ENCODE results near the gene USP2. TPM values are rescaled to one million over a fixed set of nuclear protein-coding genes. Genes with fewer than 3 reads are reported as not detected.

Gene USP2
- total and polyA plus RNA-seq, 3 experiments from 2014 or later = 0.15 to 0.51 TPM; not detected in 1

GRCh38 chr11:119324189-119324588, 57.3 kb downstream of the USP2 start:
- POLR2A ChIA-PET = interaction anchor here (1.0 kb wide), 1 partner anchor 119 kb away, joined by 3 read pairs; no protein-coding TSS in a partner anchor
- CTCF ChIA-PET = interaction anchor here (0.8 to 4.2 kb wide), 29 partner anchors 8 to 241 kb away, joined by 3 to 23 read pairs (median 3); partner anchors contain the start of genes C1QTNF5, CBL, NLRX1 and RNF26
- H3K9me3 ChIP-seq (ENCODE audit: low read length) = no peaks in the 10 kb centered on the region
- Mint-ChIP-seq H3K4me3 (peak overlapping the region in 1 of 7 donors; percentile 26), H3K27ac (no peak overlapping the region), H3K9me3 (no peaks in the 10 kb centered on the region), H3K27me3 (peaks cover 2 to 10% of the 10 kb centered on the region in 2 donors), H3K4me1 (peaks cover 4 to 20% (median 12%) of the 10 kb centered on the region in 3 donors), H3K36me3 (no peaks in the 10 kb centered on the region)
- H3K4me3 ChIP-seq (ENCODE audit: low read length) = no peak overlapping the region
- DNase-seq = no peak
- no peaks in the 10 kb centered on the region for H3K36me3 ChIP-seq (ENCODE audit: insufficient read depth, low read length)
- H3K27ac ChIP-seq (ENCODE audit: low read depth, low read length) = no peak overlapping the region
- H3K27me3 ChIP-seq (ENCODE audit: insufficient read depth, low read length, poor library complexity, severe bottlenecking) = no peaks in the 10 kb centered on the region
- H3K4me1 ChIP-seq (ENCODE audit: insufficient read depth, low read length) = peaks cover 14% of the 10 kb centered on the region

- Mint-ChIP-seq H3K36me3 (no peaks in the 10 kb centered on the region), H3K27ac (peak overlapping the region in 2 of 8 donors; percentile 22 to 38), H3K4me3 (peak overlapping the region in 2 of 7 donors; percentile 51 to 52), H3K9me3 (no peaks in the 10 kb centered on the region), H3K27me3 (peaks cover 4 to 12% of the 10 kb centered on the region in 2 donors), H3K4me1 (peaks cover 9 to 26% (median 16%) of the 10 kb centered on the region in 3 donors)
- Histone ChIP-seq H3K27me3 (ENCODE audit: insufficient read depth, low read length, poor library complexity, severe bottlenecking) (no peaks in the 10 kb centered on the region), H3K4me1 (ENCODE audit: insufficient read depth, low read length) (peaks cover 14% of the 10 kb centered on the region), H3K27ac (ENCODE audit: low read depth, low read length) (no peak overlapping the region), H3K9me3 (ENCODE audit: low read length) (no peaks in the 10 kb centered on the region), H3K4me3 (ENCODE audit: low read length) (no peak overlapping the region), H3K36me3 (ENCODE audit: insufficient read depth, low read length) (no peaks in the 10 kb centered on the region)
- POLR2A ChIA-PET = interaction anchor here (1.0 kb wide), 1 partner anchor 118 kb away, joined by 3 read pairs; no protein-coding TSS in a partner anchor
- CTCF ChIA-PET = interaction anchor here (0.8 to 4.2 kb wide), 36 partner anchors 8 to 241 kb away, joined by 3 to 23 read pairs (median 3); partner anchors contain the start of genes C1QTNF5, CBL, RNF26 and USP2
- DNase-seq = peak; percentile 56 to 83 (median 70)
Measured at GRCh38 chr11:119323532-119324033, 57.9 kb downstream of the USP2 start.

GRCh38 chr11:119322921-119323531, 58.5 kb downstream of the USP2 start:
- no peak for DNase-seq
- no peak overlapping the region for H3K27ac Mint-ChIP-seq
- H3K27me3 Mint-ChIP-seq = peaks cover 5 to 10% of the 10 kb centered on the region in 2 donors

GRCh38 chr11:119322360-119322739, 59.1 kb downstream of the USP2 start:
- Mint-ChIP-seq H3K36me3 (no peaks in the 10 kb centered on the region), H3K9me3 (no peaks in the 10 kb centered on the region), H3K27ac (peak overlapping the region in 1 of 8 donors; percentile 8), H3K27me3 (peaks cover 8 to 14% of the 10 kb centered on the region in 2 donors), H3K4me1 (peaks cover 11 to 34% (median 18%) of the 10 kb centered on the region in 3 donors), H3K4me3 (peak overlapping the region in 2 of 7 donors; percentile 4 to 19)
- peaks cover 3% of the 10 kb centered on the region for H3K27me3 ChIP-seq (ENCODE audit: insufficient read depth, low read length, poor library complexity, severe bottlenecking)
- ChIA-PET POLR2A (no interaction called here), CTCF (interaction anchor here (0.5 to 4.2 kb wide), 16 partner anchors 10 to 202 kb away, joined by 3 to 23 read pairs (median 4); partner anchors contain the start of gene CBL)
- no peak overlapping the region for H3K4me3 ChIP-seq (ENCODE audit: low read length)
- H3K36me3 ChIP-seq (ENCODE audit: insufficient read depth, low read length) = no peaks in the 10 kb centered on the region
- H3K4me1 ChIP-seq (ENCODE audit: insufficient read depth, low read length) = peaks cover 14% of the 10 kb centered on the region
- H3K27ac ChIP-seq (ENCODE audit: low read depth, low read length) = no peak overlapping the region
- DNase-seq = no peak
- H3K9me3 ChIP-seq (ENCODE audit: low read length) = no peaks in the 10 kb centered on the region

More at GRCh38 chr11:119322921-119323531, 58.5 kb downstream of the USP2 start:
- Mint-ChIP-seq H3K4me1 (peaks cover 11 to 32% (median 18%) of the 10 kb centered on the region in 3 donors), H3K36me3 (no peaks in the 10 kb centered on the region), H3K9me3 (no peaks in the 10 kb centered on the region), H3K4me3 (peak overlapping the region in 1 of 7 donors; percentile 51)
- ChIA-PET POLR2A (no interaction called here), CTCF (interaction anchor here (0.8 to 4.2 kb wide), 33 partner anchors 9 to 240 kb away, joined by 3 to 23 read pairs (median 3); partner anchors contain the start of genes C1QTNF5, CBL, RNF26 and USP2)
- Histone ChIP-seq H3K4me3 (ENCODE audit: low read length) (no peak overlapping the region), H3K9me3 (ENCODE audit: low read length) (no peaks in the 10 kb centered on the region), H3K4me1 (ENCODE audit: insufficient read depth, low read length) (peaks cover 14% of the 10 kb centered on the region), H3K36me3 (ENCODE audit: insufficient read depth, low read length) (no peaks in the 10 kb centered on the region), H3K27ac (ENCODE audit: low read depth, low read length) (no peak overlapping the region), H3K27me3 (ENCODE audit: insufficient read depth, low read length, poor library complexity, severe bottlenecking) (no peaks in the 10 kb centered on the region)

GRCh38 chr11:119320776-119321524, 60.5 kb downstream of the USP2 start:
- H3K36me3 ChIP-seq (ENCODE audit: insufficient read depth, low read length) = no peaks in the 10 kb centered on the region
- peak in 4 of 5 donors; percentile 31 to 63 (median 43) for DNase-seq
- no peaks in the 10 kb centered on the region for H3K36me3 Mint-ChIP-seq
- H3K4me3 ChIP-seq (ENCODE audit: low read length) = peak overlapping the region; percentile 74
- H3K9me3 Mint-ChIP-seq = no peaks in the 10 kb centered on the region
- H3K27ac ChIP-seq (ENCODE audit: low read depth, low read length) = peak overlapping the region; percentile 78
- peak overlapping the region; percentile 81 to 95 (median 85) for H3K4me3 Mint-ChIP-seq
- POLR2A ChIA-PET = interaction anchor here (0.6 to 1.3 kb wide), 6 partner anchors 11 to 236 kb away, joined by 3 to 5 read pairs (median 3); partner anchors contain the start of genes CBL and HMBS
- no peaks in the 10 kb centered on the region for H3K9me3 ChIP-seq (ENCODE audit: low read length)
- H3K27me3 ChIP-seq (ENCODE audit: insufficient read depth, low read length, poor library complexity, severe bottlenecking) = peaks cover 6% of the 10 kb centered on the region
- CTCF ChIA-PET = interaction anchor here (0.7 to 4.2 kb wide), 15 partner anchors 10 to 219 kb away, joined by 3 to 23 read pairs (median 3); partner anchors contain the start of gene CBL
- H3K4me1 ChIP-seq (ENCODE audit: insufficient read depth, low read length) = peaks cover 22% of the 10 kb centered on the region
- H3K4me1 Mint-ChIP-seq = peaks cover 11 to 41% (median 20%) of the 10 kb centered on the region in 3 donors
- H3K27me3 Mint-ChIP-seq = peaks cover 11 to 17% of the 10 kb centered on the region in 2 donors
- H3K27ac Mint-ChIP-seq = peak overlapping the region in 7 of 8 donors; percentile 32 to 87 (median 65)

- Mint-ChIP-seq H3K4me1 (peaks cover 11 to 47% (median 26%) of the 10 kb centered on the region in 3 donors), H3K9me3 (no peaks in the 10 kb centered on the region), H3K36me3 (no peaks in the 10 kb centered on the region), H3K27ac (peak overlapping the region in 3 of 8 donors; percentile 82 to 90 (median 86)), H3K4me3 (peak overlapping the region in 5 of 7 donors; percentile 50 to 84 (median 74)), H3K27me3 (peaks cover 13 to 24% of the 10 kb centered on the region in 2 donors)
- peaks cover 28% of the 10 kb centered on the region for H3K4me1 ChIP-seq (ENCODE audit: insufficient read depth, low read length)
- DNase-seq = no peak
- ChIA-PET POLR2A (interaction anchor here (0.7 to 1.3 kb wide), 2 partner anchors 114 to 236 kb away, joined by 5 read pairs; partner anchors contain the start of genes CBL and HMBS), CTCF (interaction anchor here (1.2 to 4.2 kb wide), 6 partner anchors 11 to 115 kb away, joined by 3 to 23 read pairs (median 4); partner anchors contain the start of gene CBL)
- no peaks in the 10 kb centered on the region for H3K9me3 ChIP-seq (ENCODE audit: low read length)
- H3K4me3 ChIP-seq (ENCODE audit: low read length) = peak overlapping the region; percentile 74
- peaks cover 12% of the 10 kb centered on the region for H3K27me3 ChIP-seq (ENCODE audit: insufficient read depth, low read length, poor library complexity, severe bottlenecking)
- no peaks in the 10 kb centered on the region for H3K36me3 ChIP-seq (ENCODE audit: insufficient read depth, low read length)
- peak overlapping the region; percentile 78 for H3K27ac ChIP-seq (ENCODE audit: low read depth, low read length)
Measured at GRCh38 chr11:119320240-119320775, 61.2 kb downstream of the USP2 start.

- Mint-ChIP-seq H3K27ac (peak overlapping the region in 7 of 8 donors; percentile 40 to 96 (median 87)), H3K27me3 (peaks cover 13 to 26% of the 10 kb centered on the region in 2 donors), H3K36me3 (no peaks in the 10 kb centered on the region), H3K4me1 (peaks cover 11 to 53% (median 29%) of the 10 kb centered on the region in 3 donors), H3K4me3 (peak overlapping the region; percentile 50 to 84 (median 68)), H3K9me3 (no peaks in the 10 kb centered on the region)
- H3K27ac ChIP-seq (ENCODE audit: low read depth, low read length) = peak overlapping the region; percentile 78
- H3K4me1 ChIP-seq (ENCODE audit: insufficient read depth, low read length) = peaks cover 34% of the 10 kb centered on the region
- ChIA-PET POLR2A (interaction anchor here (0.6 to 1.3 kb wide), 2 partner anchors 114 to 980 kb away, joined by 5 read pairs; partner anchors contain the start of gene CBL), CTCF (interaction anchor here (1.4 kb wide), 1 partner anchor 12 kb away, joined by 3 read pairs; no protein-coding TSS in a partner anchor)
- DNase-seq = no peak
- no peak overlapping the region for H3K4me3 ChIP-seq (ENCODE audit: low read length)
- H3K27me3 ChIP-seq (ENCODE audit: insufficient read depth, low read length, poor library complexity, severe bottlenecking) = peaks cover 14% of the 10 kb centered on the region
- no peaks in the 10 kb centered on the region for H3K9me3 ChIP-seq (ENCODE audit: low read length)
- H3K36me3 ChIP-seq (ENCODE audit: insufficient read depth, low read length) = no peaks in the 10 kb centered on the region
Measured at GRCh38 chr11:119319700-119320239, 61.7 kb downstream of the USP2 start.
